ENCODE data around the gene ACTRT1. TPM values are rescaled to one million over a fixed set of nuclear protein-coding genes. Genes with fewer than 3 reads are reported as not detected.

The ACTRT1 gene
- total and polyA plus RNA-seq, 2 experiments from 2014 or later = 0.51 TPM; not detected in 1

- no peaks in the 10 kb centered on the region for H3K36me3 ChIP-seq
- H3K4me1 ChIP-seq (ENCODE audit: low read depth) = no peaks in the 10 kb centered on the region
- TF ChIP-seq CTCF (IDR thresholded peaks at IDR 0.05; ENCODE audit: low read depth, low read length) = no peak
- H3K27ac ChIP-seq = no peak overlapping the region
- no peak overlapping the region for H3K4me3 ChIP-seq
- DNase-seq (ENCODE audit: low read depth in 1 of 2, low spot score in 1 of 2) = peak in 1 of 2 donors; percentile 0
- no peaks in the 10 kb centered on the region for H3K9me3 ChIP-seq (ENCODE audit: low read depth)
- no peaks in the 10 kb centered on the region for H3K27me3 ChIP-seq
Observed at GRCh38 chrX:128020701-128021100, 31.5 kb downstream of the ACTRT1 start.

GRCh38 chrX:128019218-128019617 is 33.0 kb downstream of the ACTRT1 start:
- Histone ChIP-seq H3K27ac (no peak overlapping the region), H3K36me3 (no peaks in the 10 kb centered on the region), H3K4me3 (no peak overlapping the region), H3K27me3 (no peaks in the 10 kb centered on the region), H3K9me3 (ENCODE audit: low read depth) (no peaks in the 10 kb centered on the region), H3K4me1 (ENCODE audit: low read depth) (no peaks in the 10 kb centered on the region)
- no peak for DNase-seq (ENCODE audit: low read depth in 1 of 2, low spot score in 1 of 2)
- TF ChIP-seq CTCF (IDR thresholded peaks at IDR 0.05; ENCODE audit: low read depth, low read length) = no peak

GRCh38 chrX:128012015-128012414 is 40.2 kb downstream of the ACTRT1 start:
- TF ChIP-seq CTCF (IDR thresholded peaks at IDR 0.05; ENCODE audit: low read depth, low read length) = no peak
- H3K27ac ChIP-seq = no peak overlapping the region
- no peak for DNase-seq (ENCODE audit: low read depth in 1 of 2, low spot score in 1 of 2)
- no peak overlapping the region for H3K4me3 ChIP-seq
- H3K36me3 ChIP-seq = no peaks in the 10 kb centered on the region
- no peaks in the 10 kb centered on the region for H3K9me3 ChIP-seq (ENCODE audit: low read depth)
- H3K27me3 ChIP-seq = no peaks in the 10 kb centered on the region
- H3K4me1 ChIP-seq (ENCODE audit: low read depth) = no peaks in the 10 kb centered on the region

GRCh38 chrX:128007882-128008281 is 44.3 kb downstream of the ACTRT1 start:
- no peaks in the 10 kb centered on the region for H3K27me3 ChIP-seq
- no peak for DNase-seq (ENCODE audit: low read depth in 1 of 2, low spot score in 1 of 2)
- H3K9me3 ChIP-seq (ENCODE audit: low read depth) = no peaks in the 10 kb centered on the region
- no peak overlapping the region for H3K27ac ChIP-seq
- H3K4me3 ChIP-seq = no peak overlapping the region
- H3K36me3 ChIP-seq = no peaks in the 10 kb centered on the region
- no peaks in the 10 kb centered on the region for H3K4me1 ChIP-seq (ENCODE audit: low read depth)
- no peak for TF ChIP-seq CTCF (IDR thresholded peaks at IDR 0.05; ENCODE audit: low read depth, low read length)
